Measurements from ENCODE around the gene TRIM5. TPM values are rescaled to one million over a fixed set of nuclear protein-coding genes. Genes with fewer than 3 reads are reported as not detected.

TRIM5 gene
- total and polyA plus RNA-seq, 2 donors (not counting 3 experiments of a cell fraction or from before 2014, with no cell fraction given) = 54.5 to 57.3 TPM

- Histone ChIP-seq H3K4me1 (ENCODE audit: control insufficient read depth, extremely low read depth, insufficient read depth, low read length) (no peaks in the 10 kb centered on the region), H3K27ac (ENCODE audit: insufficient read depth, low read depth, low read length) (no peak overlapping the region), H3K4me3 (replicated peaks in 1 of 3; ENCODE audit: insufficient read depth in 1 of 3, low read depth in 1 of 3, low read length in 3 of 3) (no peak overlapping the region), H4K20me1 (replicated peaks; ENCODE audit: control insufficient read depth, extremely low read depth, insufficient read depth, low read length) (no peaks in the 10 kb centered on the region), H3K79me2 (ENCODE audit: control insufficient read depth, insufficient read depth, low read length) (no peaks in the 10 kb centered on the region), H3K9me3 (replicated peaks; ENCODE audit: control insufficient read depth, insufficient read depth, low read length) (no peaks in the 10 kb centered on the region), H2AFZ (ENCODE audit: low read depth, low read length) (no peak overlapping the region), H3K4me2 (ENCODE audit: insufficient read depth, low read length) (no peak overlapping the region), H3K36me3 (ENCODE audit: control insufficient read depth in 2 of 2, extremely low read depth in 1 of 2, insufficient read depth in 2 of 2, low read length in 2 of 2) (peaks cover 0 to 2% of the 10 kb centered on the region in 2 experiments), H3K27me3 (ENCODE audit: control insufficient read depth in 2 of 2, insufficient read depth in 2 of 2, low read length in 2 of 2) (no peaks in the 10 kb centered on the region), H3K9me1 (replicated peaks; ENCODE audit: control insufficient read depth, extremely low read depth, insufficient read depth, low read length) (no peaks in the 10 kb centered on the region), H3K9ac (replicated peaks; ENCODE audit: extremely low read depth, insufficient read depth, low read length) (no peak overlapping the region)
- dilution Hi-C loops (cut with MboI; ENCODE audit: extremely low pct_ligation_motif_present, low sequenced_read_pairs) (no loop called here), intact Hi-C loops (cut with micrococcal nuclease) (no loop called here)
- DNase-seq (ENCODE audit: low read depth, low spot score) (no peak), FAIRE-seq (no peak)
- CTCF ChIA-PET = interaction anchor here (1.1 to 2.7 kb wide), 4 partner anchors 29 to 237 kb away, joined by 3 to 10 read pairs (median 6); partner anchors contain the start of gene TRIM5
- TF ChIP-seq POLR2AphosphoS5 (IDR thresholded peaks at IDR 0.05; ENCODE audit: insufficient read depth, low read depth, low read length) (no peak), MAX (IDR thresholded peaks at IDR 0.05; ENCODE audit: insufficient read depth, insufficient read length) (no peak), JUN (IDR thresholded peaks at IDR 0.05; ENCODE audit: borderline replicate concordance, insufficient read depth, insufficient read length, low read depth) (no peak), MYC (IDR thresholded peaks at IDR 0.05; ENCODE audit: low read depth, low read length) (no peak), POLR2A (IDR thresholded peaks at IDR 0.05; ENCODE audit: low read depth, low read length) (no peak), FOS (IDR thresholded peaks at IDR 0.05; ENCODE audit: borderline replicate concordance, insufficient read depth, low read length) (no peak), CTCF (IDR thresholded peaks at IDR 0.05; ENCODE audit: extremely low read depth in 1 of 2, insufficient read depth in 1 of 2, low read depth in 1 of 2, low read length in 2 of 2) (no peak), EZH2 (IDR thresholded peaks at IDR 0.05; ENCODE audit: borderline replicate concordance, low read depth, low read length, severe bottlenecking) (no peak), GATA2 (IDR thresholded peaks at IDR 0.05; ENCODE audit: insufficient read depth, insufficient read length, low read depth, low read length) (no peak)
- POLR2A ChIA-PET = no interaction called here
- no TSS peak for BruUV-seq (replicated peaks)
These were observed 28.8 kb upstream of the TRIM5 start for GRCh38 chr11:5713695-5714094.
